Ovary (tissue), 3 donors: ENCODE results near the gene CLIC1.

Experiments used
- POLR2A ChIP-seq: fragments of 450-650 bp; IDR thresholded peaks from one replicate; pipeline ENCODE4 v1.6.1; 2017; ENCODE audit warnings: antibody characterized with exemption, mild to moderate bottlenecking, moderate library complexity
- TF ChIP-seq, protein P1 (sequence below), 3 donors: fragments of 450-650 bp in 2 of 3; fragments of 200-600 bp in 1 of 3; IDR thresholded peaks; one replicate each; pipeline versions ENCODE4 v1.5.1 to v1.8.0; 2016 to 2022; ENCODE audit warnings: antibody characterized with exemption in 3 of 3, mild to moderate bottlenecking in 1 of 3
- donor health status: DM: no; HTN: no; CAD: no.

DNA sequence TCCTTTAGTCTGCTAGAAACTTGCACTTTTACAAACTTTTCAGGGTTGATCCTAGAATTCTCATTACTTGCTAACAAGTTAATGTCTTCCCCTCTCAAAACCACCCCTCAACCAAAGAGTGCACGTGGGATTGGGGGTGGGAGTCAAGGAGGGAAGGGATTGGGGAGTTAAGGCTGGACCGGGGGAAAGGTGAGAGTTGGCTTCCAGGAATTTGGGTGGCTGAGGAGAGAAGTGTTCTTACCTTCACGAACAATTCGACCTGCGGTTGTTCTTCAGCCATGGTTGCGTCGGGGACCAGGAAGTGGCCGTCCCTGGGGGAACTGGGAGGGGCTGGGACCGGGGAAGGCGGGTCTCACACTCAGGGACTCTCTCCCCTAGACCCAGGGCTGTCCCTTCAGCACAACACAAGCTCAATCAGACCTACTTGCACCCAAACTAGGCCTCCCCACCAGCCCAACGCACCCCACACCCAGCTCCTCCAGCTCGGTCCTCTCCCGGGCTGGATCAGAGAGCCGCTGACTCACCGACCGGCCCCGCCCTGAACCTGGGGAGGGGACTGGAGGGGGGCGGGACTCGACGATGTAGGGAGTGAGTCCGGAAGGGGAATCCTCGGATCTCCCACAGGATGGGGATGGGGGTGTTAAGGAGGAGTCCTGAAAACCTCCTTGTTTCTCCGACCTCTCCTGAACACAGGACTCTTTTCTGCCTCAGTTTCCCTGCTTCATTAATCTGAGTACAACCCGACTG is at the start of gene CLIC1:
- TF ChIP-seq, protein P1, sequence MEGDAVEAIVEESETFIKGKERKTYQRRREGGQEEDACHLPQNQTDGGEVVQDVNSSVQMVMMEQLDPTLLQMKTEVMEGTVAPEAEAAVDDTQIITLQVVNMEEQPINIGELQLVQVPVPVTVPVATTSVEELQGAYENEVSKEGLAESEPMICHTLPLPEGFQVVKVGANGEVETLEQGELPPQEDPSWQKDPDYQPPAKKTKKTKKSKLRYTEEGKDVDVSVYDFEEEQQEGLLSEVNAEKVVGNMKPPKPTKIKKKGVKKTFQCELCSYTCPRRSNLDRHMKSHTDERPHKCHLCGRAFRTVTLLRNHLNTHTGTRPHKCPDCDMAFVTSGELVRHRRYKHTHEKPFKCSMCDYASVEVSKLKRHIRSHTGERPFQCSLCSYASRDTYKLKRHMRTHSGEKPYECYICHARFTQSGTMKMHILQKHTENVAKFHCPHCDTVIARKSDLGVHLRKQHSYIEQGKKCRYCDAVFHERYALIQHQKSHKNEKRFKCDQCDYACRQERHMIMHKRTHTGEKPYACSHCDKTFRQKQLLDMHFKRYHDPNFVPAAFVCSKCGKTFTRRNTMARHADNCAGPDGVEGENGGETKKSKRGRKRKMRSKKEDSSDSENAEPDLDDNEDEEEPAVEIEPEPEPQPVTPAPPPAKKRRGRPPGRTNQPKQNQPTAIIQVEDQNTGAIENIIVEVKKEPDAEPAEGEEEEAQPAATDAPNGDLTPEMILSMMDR (IDR thresholded peaks at IDR 0.05), result no peak
- TF ChIP-seq POLR2A, result peak; percentile 97
